A549 (cell line): ENCODE measurements around the gene KIR2DL3. TPM values are rescaled to one million over a fixed set of nuclear protein-coding genes. Genes with fewer than 3 reads are reported as not detected.
"Not testable (repeated sequence)": the region's sequence is repeated elsewhere in the genome, so short reads cannot be mapped to it uniquely, and the experiment has no call there.

ENCODE experiments used
- ATAC-seq, 2 experiments: fragments of 200-7000 bp in 1 of 2; fragments of >200 bp in 1 of 2; cut with Nextera tagmentation in 1 of 2; cut with Tn5 transposase in 1 of 2; 3 replicates each; pipeline versions ENCODE4 v1.8.0 to v1.9.1; 2018 to 2020; ENCODE audit warnings: mild to moderate bottlenecking in 1 of 2, moderate library complexity in 1 of 2
- CTCF ChIA-PET: fragments of 300-600 bp; sonication (Branson Sonifier 250); formaldehyde crosslinking; extraction: SDS; loops from one replicate; lab custom pipeline; 2021; ENCODE audit warnings: antibody characterized with exemption, inconsistent platforms; lab: Yijun Ruan, JAX
- POLR2A ChIA-PET: fragments of 350-600 bp; formaldehyde crosslinking; extraction: SDS; loops from one replicate; lab custom pipeline; 2021; ENCODE audit warnings: antibody characterized with exemption, inconsistent platforms; lab: Yijun Ruan, JAX
- DNase-seq, 2 experiments: peaks; one replicate each; pipeline versions ENCODE4 v3.0.0 to v3.0.0-alpha.2; 2011 to 2016; ENCODE audit warnings: low read depth in 1 of 2, low spot score in 1 of 2
- FAIRE-seq: peaks from 2 replicates; lab custom pipeline; 2011; peaks lifted over from hg19 to GRCh38; lab: Jason Lieb, UNC
- H3K27ac ChIP-seq, 2 experiments: fragments of >200 bp; sonication (Bioruptor Twin); formaldehyde crosslinking; 3 replicates each; pipeline ENCODE4 v1.5.1; 2016 to 2017
- H3K4me1 ChIP-seq: fragments of >200 bp; sonication (Bioruptor Twin); formaldehyde crosslinking; 3 replicates; pipeline ENCODE4 v1.6.1; 2016
- H3K4me2 ChIP-seq: fragments of >200 bp; sonication (Bioruptor Twin); formaldehyde crosslinking; 3 replicates; pipeline ENCODE4 v1.6.1; 2016
- H3K4me3 ChIP-seq: fragments of >200 bp; sonication (Bioruptor Twin); formaldehyde crosslinking; 3 replicates; pipeline ENCODE4 v1.5.1; 2016
- H3K9me3 ChIP-seq: fragments of >200 bp; sonication (Bioruptor Twin); formaldehyde crosslinking; 3 replicates; pipeline ENCODE4 v1.6.1; 2016
- BHLHE40 ChIP-seq: IDR thresholded peaks from 2 replicates; pipeline ENCODE4 v1.6.1; 2012; ENCODE audit warnings: low read depth, low read length, inconsistent platforms
- CEBPB ChIP-seq, 2 experiments: fragments of >200 bp in 1 of 2; sonication (Bioruptor Twin) in 1 of 2; formaldehyde crosslinking in 1 of 2; IDR thresholded peaks; 2 replicates each; pipeline ENCODE4 v1.6.1; 2012 to 2016
- CHD2 ChIP-seq: fragments of 150-350 bp; IDR thresholded peaks from 2 replicates; pipeline ENCODE4 v1.6.1; 2014; ENCODE audit warnings: low read length; ENCODE audit not compliant: partially characterized antibody
- CHD4 ChIP-seq: fragments of 200-600 bp; sonication (generic); IDR thresholded peaks from 2 replicates; pipeline ENCODE4 v1.6.1; 2016; ENCODE audit warnings: antibody characterized with exemption, mild to moderate bottlenecking, borderline replicate concordance
- EHMT2 ChIP-seq: fragments of 200-600 bp; sonication (generic); IDR thresholded peaks from 2 replicates; pipeline ENCODE4 v1.6.1; 2016; ENCODE audit warnings: antibody characterized with exemption, low read depth, mild to moderate bottlenecking, moderate library complexity
- EP300 ChIP-seq, 2 experiments: fragments of >200 bp; sonication (Bioruptor Twin); formaldehyde crosslinking; IDR thresholded peaks; 2 replicates in 1 of 2; 3 replicates in 1 of 2; pipeline ENCODE4 v1.6.1; 2016 to 2017
- HDAC2 ChIP-seq: fragments of 200-600 bp; sonication (generic); IDR thresholded peaks from 2 replicates; pipeline ENCODE4 v1.6.1; 2016
- JUNB ChIP-seq: fragments of >200 bp; sonication (Bioruptor Twin); formaldehyde crosslinking; IDR thresholded peaks from 2 replicates; pipeline ENCODE4 v1.6.1; 2016
- MYC ChIP-seq: IDR thresholded peaks from 2 replicates; pipeline ENCODE4 v1.6.1; 2012; ENCODE audit warnings: mild to moderate bottlenecking, inconsistent platforms, low read length, improper control_type of control experiment, borderline replicate concordance
- NPAS2 ChIP-seq: fragments of 250-450 bp; sonication (Bioruptor Pico); IDR thresholded peaks from 2 replicates; pipeline ENCODE4 v1.8.0; 2022; ENCODE audit warnings: mild to moderate bottlenecking, moderate library complexity, borderline replicate concordance
- NR3C1 ChIP-seq: fragments of >200 bp; sonication (Bioruptor Twin); formaldehyde crosslinking; IDR thresholded peaks from 3 replicates; pipeline ENCODE4 v1.6.1; 2017
- RAD21 ChIP-seq, 2 experiments: fragments of >200 bp in 1 of 2; sonication (Bioruptor Twin) in 1 of 2; formaldehyde crosslinking in 1 of 2; IDR thresholded peaks in 1 of 2; conservative IDR thresholded peaks in 1 of 2; 2 replicates in 1 of 2; 3 replicates in 1 of 2; pipeline ENCODE4 v1.6.1; 2012 to 2018; ENCODE audit warnings: inconsistent platforms in 1 of 2
- SREBF2 ChIP-seq: fragments of 450-650 bp; IDR thresholded peaks from 2 replicates; pipeline ENCODE4 v1.6.1; 2014; ENCODE audit warnings: mild to moderate bottlenecking, moderate library complexity
- TFCP2L1 ChIP-seq: fragments of 250-450 bp; sonication (Bioruptor Pico); IDR thresholded peaks from 2 replicates; pipeline ENCODE4 v1.5.0; 2021; ENCODE audit warnings: mild to moderate bottlenecking
- ZFP36 ChIP-seq: fragments of 450-650 bp; IDR thresholded peaks from 2 replicates; pipeline ENCODE4 v1.6.1; 2014; ENCODE audit warnings: borderline replicate concordance; ENCODE audit not compliant: partially characterized antibody
- ZSCAN20 ChIP-seq: fragments of 250-450 bp; sonication (Bioruptor Pico); IDR thresholded peaks from 2 replicates; pipeline ENCODE4 v1.8.0; 2022; ENCODE audit warnings: mild to moderate bottlenecking, moderate library complexity
- WGBS: methylation state at CpG from one replicate; pipeline ENCODE4 v1.1.6; 2017; ENCODE audit errors: missing lambda C conversion rate; 5-methylcytosine and 5-hydroxymethylcytosine counted together
- polyA plus RNA-seq, 4 experiments: library from polyadenylated mRNA; depleted of rRNA in 3 of 4; stranded (reverse); fragments of >200 nt; fragmentation: RNase III in 1 of 4; extraction: RNeasy Plus Mini Kit Qiagen cat#74134 plus additional on column Dnase treatment in 1 of 4; gene quantifications; 2 replicates in 3 of 4; 3 replicates in 1 of 4; pipeline ENCODE4 v1.2.3, GENCODE V29; 2011 to 2017
- TF ChIP-seq, protein P1 (sequence below): fragments of >200 bp; sonication (Bioruptor Twin); formaldehyde crosslinking; IDR thresholded peaks from 3 replicates; pipeline ENCODE4 v1.5.1; 2016

Gene KIR2DL3
- polyA plus RNA-seq, 2 of the 4 experiments (the other 2 are of a cell fraction), result not detected

DNA sequence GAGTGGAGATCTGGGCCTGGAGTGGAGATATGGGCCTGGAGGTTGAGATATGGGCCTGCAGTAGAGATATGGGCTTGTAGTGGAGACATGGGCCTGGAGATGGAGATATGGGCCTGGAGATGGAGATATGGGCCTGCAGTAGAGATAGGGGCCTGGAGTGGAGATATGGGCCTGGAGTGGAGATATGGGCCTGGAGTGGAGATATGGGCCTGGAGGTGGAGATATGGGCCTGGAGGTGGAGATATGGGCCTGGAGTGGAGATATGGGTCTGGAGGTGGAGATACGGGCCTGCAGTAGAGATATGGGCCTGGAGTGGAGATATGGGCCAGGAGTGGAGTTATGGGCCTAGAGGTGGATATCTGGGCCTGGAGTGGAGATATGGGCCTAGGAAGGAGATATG, 402 bp downstream of the KIR2DL3 start:
- Histone ChIP-seq H3K4me1 (no peaks in the 10 kb centered on the region), H3K27ac (no peak overlapping the region), H3K9me3 (no peaks in the 10 kb centered on the region; the same call in 1 of the 3 replicates), H3K4me3 (no peak overlapping the region), H3K4me2 (no peak overlapping the region)
- DNase-seq, result no peak
- ChIA-PET POLR2A (no interaction called here), CTCF (no interaction called here)
- no peak for FAIRE-seq
- WGBS, result 21% methylated on average over 1 of the region's 1 CpG
- no peak for TF ChIP-seq JUNB
- no peak for TF ChIP-seq CHD4
- TF ChIP-seq CHD2, result no peak
- TF ChIP-seq SREBF2, result no peak
- no peak for TF ChIP-seq EHMT2
- ATAC-seq, result no peak

DNA sequence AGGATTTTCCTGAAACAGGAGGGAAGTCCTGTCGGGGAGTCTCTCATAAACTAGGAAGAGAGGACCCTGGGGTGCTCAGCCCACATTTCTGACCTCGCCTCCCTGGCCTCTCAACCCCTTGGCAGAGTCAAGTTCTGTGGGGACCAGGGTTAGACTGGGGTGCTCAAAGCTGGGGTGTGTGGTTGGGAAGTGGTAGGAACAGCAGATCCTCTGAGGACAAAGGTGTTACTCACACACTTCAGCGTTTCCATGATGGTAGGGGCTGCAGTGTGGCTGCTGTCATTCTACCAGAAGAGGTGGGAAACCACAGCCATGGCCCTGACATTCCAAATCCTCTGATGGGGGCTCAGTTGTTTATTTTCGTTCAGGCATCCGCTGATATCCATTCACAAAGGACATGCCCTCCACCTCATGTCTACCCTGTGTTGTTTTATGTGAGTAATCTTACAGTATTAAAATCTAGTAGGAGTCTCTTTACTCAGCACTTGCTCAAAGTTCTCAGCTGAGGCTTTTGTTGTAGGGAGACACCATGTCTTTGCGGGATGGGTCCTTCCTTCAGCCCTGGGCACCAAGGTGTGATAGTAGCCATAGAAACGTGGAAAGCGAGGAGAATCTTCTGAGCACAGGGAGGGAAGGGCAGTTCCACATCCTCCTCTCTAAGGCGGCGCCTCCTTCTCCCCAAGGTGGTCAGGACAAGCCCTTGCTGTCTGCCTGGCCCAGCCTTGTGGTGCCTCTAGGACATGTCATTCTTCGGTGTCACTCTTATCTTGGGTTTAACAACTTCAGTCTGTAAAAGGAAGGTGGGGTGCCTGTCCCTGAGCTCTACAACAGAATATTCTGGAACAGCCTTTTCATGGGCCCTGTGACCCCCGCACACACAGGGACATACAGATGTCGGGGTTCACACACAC, 1.5 kb downstream of the KIR2DL3 start:
- ATAC-seq, result no peak
- CTCF ChIA-PET, result no interaction called here
- H3K4me3 ChIP-seq, result no peak overlapping the region
- no peaks in the 10 kb centered on the region for H3K4me1 ChIP-seq
- no peak for TF ChIP-seq SREBF2
- TF ChIP-seq, protein P1, sequence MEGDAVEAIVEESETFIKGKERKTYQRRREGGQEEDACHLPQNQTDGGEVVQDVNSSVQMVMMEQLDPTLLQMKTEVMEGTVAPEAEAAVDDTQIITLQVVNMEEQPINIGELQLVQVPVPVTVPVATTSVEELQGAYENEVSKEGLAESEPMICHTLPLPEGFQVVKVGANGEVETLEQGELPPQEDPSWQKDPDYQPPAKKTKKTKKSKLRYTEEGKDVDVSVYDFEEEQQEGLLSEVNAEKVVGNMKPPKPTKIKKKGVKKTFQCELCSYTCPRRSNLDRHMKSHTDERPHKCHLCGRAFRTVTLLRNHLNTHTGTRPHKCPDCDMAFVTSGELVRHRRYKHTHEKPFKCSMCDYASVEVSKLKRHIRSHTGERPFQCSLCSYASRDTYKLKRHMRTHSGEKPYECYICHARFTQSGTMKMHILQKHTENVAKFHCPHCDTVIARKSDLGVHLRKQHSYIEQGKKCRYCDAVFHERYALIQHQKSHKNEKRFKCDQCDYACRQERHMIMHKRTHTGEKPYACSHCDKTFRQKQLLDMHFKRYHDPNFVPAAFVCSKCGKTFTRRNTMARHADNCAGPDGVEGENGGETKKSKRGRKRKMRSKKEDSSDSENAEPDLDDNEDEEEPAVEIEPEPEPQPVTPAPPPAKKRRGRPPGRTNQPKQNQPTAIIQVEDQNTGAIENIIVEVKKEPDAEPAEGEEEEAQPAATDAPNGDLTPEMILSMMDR, result no peak
- TF ChIP-seq ZSCAN20 (CRISPR knock-in tag), result no peak
- TF ChIP-seq RAD21 (conservative IDR thresholded peaks at IDR 0.05 in 1 of 2, IDR thresholded peaks at IDR 0.05 in 1 of 2), result no peak
- no peak for TF ChIP-seq NPAS2 (CRISPR knock-in tag)
- no peak for TF ChIP-seq TFCP2L1 (CRISPR knock-in tag)
- no peak for TF ChIP-seq MYC
- no peak for TF ChIP-seq JUNB
- no peak for TF ChIP-seq ZFP36
- no peak for TF ChIP-seq BHLHE40
- TF ChIP-seq CEBPB (IDR thresholded peaks at IDR 0.05), result no peak
- no peak for TF ChIP-seq HDAC2
- TF ChIP-seq NR3C1, result no peak
- TF ChIP-seq EP300 (IDR thresholded peaks at IDR 0.05), result no peak
- TF ChIP-seq, all 56 proteins: peak for 0
- Histone ChIP-seq H3K27ac (no peak overlapping the region), H3K9me3 (no peaks in the 10 kb centered on the region; the same call in 2 of the 3 replicates), H3K4me2 (no peak overlapping the region)
- FAIRE-seq (no peak), DNase-seq (no peak)
- POLR2A ChIA-PET, result no interaction called here
- 16% methylated on average over 12 of the region's 13 CpGs for WGBS

DNA sequence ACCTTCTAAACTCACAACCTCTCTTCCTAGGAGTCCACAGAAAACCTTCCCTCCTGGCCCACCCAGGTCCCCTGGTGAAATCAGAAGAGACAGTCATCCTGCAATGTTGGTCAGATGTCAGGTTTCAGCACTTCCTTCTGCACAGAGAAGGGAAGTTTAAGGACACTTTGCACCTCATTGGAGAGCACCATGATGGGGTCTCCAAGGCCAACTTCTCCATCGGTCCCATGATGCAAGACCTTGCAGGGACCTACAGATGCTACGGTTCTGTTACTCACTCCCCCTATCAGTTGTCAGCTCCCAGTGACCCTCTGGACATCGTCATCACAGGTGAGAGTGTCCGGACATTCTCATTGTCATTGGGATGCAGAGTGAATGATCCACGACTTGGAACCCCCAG, 3.6 kb downstream of the KIR2DL3 start:
- H3K4me3 ChIP-seq, ATAC-seq, CTCF ChIA-PET, H3K9me3 ChIP-seq, H3K4me2 ChIP-seq, H3K27ac ChIP-seq, H3K4me1 ChIP-seq, POLR2A ChIA-PET, DNase-seq, FAIRE-seq: not testable (repeated sequence)
- WGBS, result 0% methylated on average over 5 of the region's 5 CpGs

DNA sequence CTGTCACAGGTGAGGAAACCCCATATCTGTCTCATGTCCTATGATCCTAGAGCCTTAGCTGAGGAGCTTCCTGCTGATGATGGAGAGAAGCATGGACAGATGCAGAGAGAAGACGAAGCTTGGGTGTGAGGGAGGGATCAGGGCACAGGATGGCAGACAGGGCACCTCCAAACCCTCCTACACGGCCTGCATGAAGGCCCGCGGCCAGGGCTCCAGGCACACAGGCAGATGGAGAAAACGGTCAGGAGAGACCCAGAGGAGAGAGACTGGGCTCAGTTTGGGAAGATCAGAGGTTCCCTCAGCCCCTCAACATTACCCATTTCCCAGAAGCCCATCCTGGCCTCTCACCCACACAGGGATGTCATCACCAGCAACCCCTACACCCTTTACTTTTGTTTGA, 5.8 kb downstream of the KIR2DL3 start:
- FAIRE-seq, H3K9me3 ChIP-seq, H3K4me2 ChIP-seq, ATAC-seq, H3K4me1 ChIP-seq, DNase-seq, H3K27ac ChIP-seq, POLR2A ChIA-PET, CTCF ChIA-PET, H3K4me3 ChIP-seq: not testable (repeated sequence)
- 10% methylated on average over 5 of the region's 5 CpGs for WGBS

DNA sequence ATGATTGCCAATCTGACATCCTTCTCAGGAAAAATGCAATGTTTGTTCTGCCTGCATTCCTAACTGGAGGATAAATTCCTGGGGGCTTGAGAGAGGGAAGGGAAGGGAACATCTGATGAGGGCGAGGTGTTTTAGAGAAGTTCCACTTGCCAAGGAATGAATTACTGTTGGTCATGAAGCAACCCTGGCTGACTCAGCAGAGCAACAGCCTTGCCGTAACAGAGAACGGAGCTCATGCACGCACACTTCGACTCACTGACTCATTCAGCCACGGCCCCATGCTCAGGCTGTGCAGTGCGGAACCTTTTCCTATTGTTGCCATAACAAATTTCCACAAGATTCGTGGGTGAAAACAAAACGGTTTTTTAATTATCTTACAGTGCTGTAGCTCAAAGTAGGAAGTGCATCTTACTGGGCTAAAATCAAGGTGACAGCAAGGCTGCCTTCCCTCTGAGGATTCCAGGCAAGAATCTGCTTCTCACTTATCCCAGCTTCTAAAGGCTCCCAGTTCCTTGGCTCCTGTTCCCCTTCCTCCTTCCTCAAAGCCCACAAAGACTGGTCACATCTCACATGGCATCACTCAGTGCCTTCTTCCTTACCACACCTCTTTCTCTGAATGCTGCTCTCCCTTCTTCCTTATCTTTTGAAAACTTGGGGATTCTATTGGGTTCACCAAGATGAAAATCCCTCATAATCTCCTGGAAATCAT, 9.5 kb downstream of the KIR2DL3 start:
- H3K4me3 ChIP-seq, ATAC-seq, POLR2A ChIA-PET, H3K9me3 ChIP-seq, FAIRE-seq, H3K27ac ChIP-seq, H3K4me2 ChIP-seq, CTCF ChIA-PET, H3K4me1 ChIP-seq: not testable (repeated sequence)
- WGBS, result 6% methylated on average over 9 of the region's 9 CpGs
- peak in 1 of 2 experiments; percentile 33 for DNase-seq

DNA sequence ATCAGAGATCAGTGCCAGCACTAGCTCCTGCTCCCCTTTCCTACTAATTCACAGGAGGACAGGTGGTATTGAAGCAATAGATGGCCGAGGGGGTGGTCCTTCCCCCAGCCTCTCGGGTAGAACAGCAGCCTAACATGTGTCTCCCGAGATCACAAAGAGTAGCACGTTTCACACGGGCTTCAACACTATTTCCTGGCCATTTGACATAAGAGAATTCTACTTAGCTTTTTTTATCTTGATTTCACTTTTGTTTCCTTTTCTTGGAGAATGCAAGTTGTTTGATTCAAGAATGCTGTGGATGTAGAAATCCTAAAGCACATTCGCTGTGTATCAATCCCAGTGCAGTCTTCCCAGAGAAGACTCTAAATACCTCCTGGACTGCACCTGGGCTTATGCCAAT, 12.0 kb downstream of the KIR2DL3 start:
- H3K4me1 ChIP-seq, H3K4me2 ChIP-seq, H3K4me3 ChIP-seq, DNase-seq, ATAC-seq, CTCF ChIA-PET, FAIRE-seq, POLR2A ChIA-PET, H3K27ac ChIP-seq, H3K9me3 ChIP-seq: not testable (repeated sequence)
- 1% methylated on average over 6 of the region's 6 CpGs for WGBS
